HG02642 (cell line): Measurements from ENCODE around the gene TGFBR1.
A peak's percentile ranks its signal among the peaks of the same experiment; 100 is the strongest.

Experiments used
- ATAC-seq: cut with Tn5 transposase; IDR thresholded peaks from one replicate; pipeline ENCODE4 v1.9.1; 2021; ENCODE audit warnings: mild to moderate bottlenecking; ENCODE audit not compliant: unreplicated experiment, poor library complexity

The TGFBR1 gene

GRCh38 chr9:99104459-99105151 is at the start of gene TGFBR1:
Gene TGFBR1, plus strand, starts transcription at chr9:99105113. Its CDS starts 93 bp downstream, at chr9:99105206.
- peak; percentile 91 for ATAC-seq

- no peak for ATAC-seq
Measured at GRCh38 chr9:99055384-99055783, 49.5 kb upstream of the TGFBR1 start.

- ATAC-seq, result no peak
Measured at GRCh38 chr9:99056186-99056585, 48.7 kb upstream of the TGFBR1 start.

GRCh38 chr9:99056886-99057664 is 47.8 kb upstream of the TGFBR1 start:
- ATAC-seq, result no peak

- peak; percentile 85 for ATAC-seq
Measured at GRCh38 chr9:99057665-99058625, 47.0 kb upstream of the TGFBR1 start.

GRCh38 chr9:99058964-99059921 is 45.7 kb upstream of the TGFBR1 start:
- no peak for ATAC-seq

GRCh38 chr9:99060621-99061020 is 44.3 kb upstream of the TGFBR1 start:
- no peak for ATAC-seq

- ATAC-seq, result no peak
Measured at GRCh38 chr9:99062549-99062948, 42.4 kb upstream of the TGFBR1 start.

GRCh38 chr9:99063522-99063921 is 41.4 kb upstream of the TGFBR1 start:
- ATAC-seq, result no peak

- ATAC-seq, result no peak
Measured at GRCh38 chr9:99066571-99066970, 38.3 kb upstream of the TGFBR1 start.

GRCh38 chr9:99069075-99069474 is 35.8 kb upstream of the TGFBR1 start:
- ATAC-seq, result no peak

- no peak for ATAC-seq
Measured at GRCh38 chr9:99069546-99069945, 35.4 kb upstream of the TGFBR1 start.

- ATAC-seq, result no peak
Measured at GRCh38 chr9:99070681-99071080, 34.2 kb upstream of the TGFBR1 start.

- no peak for ATAC-seq
Measured at GRCh38 chr9:99071313-99072039, 33.4 kb upstream of the TGFBR1 start.

GRCh38 chr9:99072040-99072394 is 32.9 kb upstream of the TGFBR1 start:
- ATAC-seq, result no peak

- ATAC-seq, result no peak
Measured at GRCh38 chr9:99073347-99073746, 31.6 kb upstream of the TGFBR1 start.

- no peak for ATAC-seq
Measured at GRCh38 chr9:99073985-99074901, 30.7 kb upstream of the TGFBR1 start.

- no peak for ATAC-seq
Measured at GRCh38 chr9:99074902-99075245, 30.0 kb upstream of the TGFBR1 start.
